ENCODE measurements around the gene ZDHHC21. TPM values are rescaled to one million over a fixed set of nuclear protein-coding genes. Genes with fewer than 3 reads are reported as not detected.

The ZDHHC21 gene
- total and polyA plus RNA-seq, 2 donors (not counting 3 experiments of a cell fraction or from before 2014, with no cell fraction given) = 7.2 to 25.9 TPM

- H3K9me1 ChIP-seq (replicated peaks; ENCODE audit: control insufficient read depth, extremely low read depth, insufficient read depth, low read length) = no peaks in the 10 kb centered on the region
- H3K4me1 ChIP-seq (ENCODE audit: control insufficient read depth, extremely low read depth, insufficient read depth, low read length) = no peaks in the 10 kb centered on the region
- POLR2A ChIA-PET = interaction anchor here (0.7 kb wide), 1 partner anchor 1718 kb away, joined by 3 read pairs; no protein-coding TSS in a partner anchor
- H3K4me2 ChIP-seq (ENCODE audit: insufficient read depth, low read length) = no peak overlapping the region
- intact Hi-C loops (cut with micrococcal nuclease) = no loop called here
- BruUV-seq (replicated peaks) = no TSS peak
- H3K27me3 ChIP-seq (ENCODE audit: control insufficient read depth in 2 of 2, insufficient read depth in 2 of 2, low read length in 2 of 2) = peaks cover 0 to 6% of the 10 kb centered on the region in 2 experiments
- TF ChIP-seq POLR2AphosphoS5 (IDR thresholded peaks at IDR 0.05; ENCODE audit: insufficient read depth, low read depth, low read length) = no peak
- no peak for TF ChIP-seq MAX (IDR thresholded peaks at IDR 0.05; ENCODE audit: insufficient read depth, insufficient read length)
- TF ChIP-seq POLR2A (IDR thresholded peaks at IDR 0.05; ENCODE audit: low read depth, low read length) = no peak
- no peak for TF ChIP-seq EZH2 (IDR thresholded peaks at IDR 0.05; ENCODE audit: borderline replicate concordance, low read depth, low read length, severe bottlenecking)
- TF ChIP-seq JUN (IDR thresholded peaks at IDR 0.05; ENCODE audit: borderline replicate concordance, insufficient read depth, insufficient read length, low read depth) = no peak
- TF ChIP-seq FOS (IDR thresholded peaks at IDR 0.05; ENCODE audit: borderline replicate concordance, insufficient read depth, low read length) = no peak
- no peak for TF ChIP-seq GATA2 (IDR thresholded peaks at IDR 0.05; ENCODE audit: insufficient read depth, insufficient read length, low read depth, low read length)
- TF ChIP-seq CTCF (IDR thresholded peaks at IDR 0.05; ENCODE audit: extremely low read depth in 1 of 2, insufficient read depth in 1 of 2, low read depth in 1 of 2, low read length in 2 of 2) = no peak
- TF ChIP-seq MYC (IDR thresholded peaks at IDR 0.05; ENCODE audit: low read depth, low read length) = no peak
- no peak overlapping the region for H3K9ac ChIP-seq (replicated peaks; ENCODE audit: extremely low read depth, insufficient read depth, low read length)
- no peak overlapping the region for H3K4me3 ChIP-seq (replicated peaks in 1 of 3; ENCODE audit: insufficient read depth in 1 of 3, low read depth in 1 of 3, low read length in 3 of 3)
- H3K36me3 ChIP-seq (ENCODE audit: control insufficient read depth in 2 of 2, extremely low read depth in 1 of 2, insufficient read depth in 2 of 2, low read length in 2 of 2) = no peaks in the 10 kb centered on the region
- no peaks in the 10 kb centered on the region for H3K79me2 ChIP-seq (ENCODE audit: control insufficient read depth, insufficient read depth, low read length)
- no peaks in the 10 kb centered on the region for H3K9me3 ChIP-seq (replicated peaks; ENCODE audit: control insufficient read depth, insufficient read depth, low read length)
- FAIRE-seq (no peak), DNase-seq (ENCODE audit: low read depth, low spot score) (no peak)
- CTCF ChIA-PET = interaction anchor here (0.9 to 1.7 kb wide), 2 partner anchors 53 to 63 kb away, joined by 4 to 6 read pairs; no protein-coding TSS in a partner anchor
- dilution Hi-C loops (cut with MboI; ENCODE audit: extremely low pct_ligation_motif_present, low sequenced_read_pairs) = no loop called here
- H2AFZ ChIP-seq (ENCODE audit: low read depth, low read length) = no peak overlapping the region
- H4K20me1 ChIP-seq (replicated peaks; ENCODE audit: control insufficient read depth, extremely low read depth, insufficient read depth, low read length) = no peaks in the 10 kb centered on the region
- no peak overlapping the region for H3K27ac ChIP-seq (ENCODE audit: insufficient read depth, low read depth, low read length)
These were observed 11.8 kb upstream of the ZDHHC21 start for GRCh38 chr9:14705079-14705478.
